ENCODE measurements around the gene TRIM7. TPM values are rescaled to one million over a fixed set of nuclear protein-coding genes. Genes with fewer than 3 reads are reported as not detected.
"Not testable (repeated sequence)": the region's sequence is repeated elsewhere in the genome, so short reads cannot be mapped to it uniquely, and the experiment has no call there.

Gene TRIM7
- total RNA-seq, 1 donor from 2014 or later: 6.4 TPM

DNA sequence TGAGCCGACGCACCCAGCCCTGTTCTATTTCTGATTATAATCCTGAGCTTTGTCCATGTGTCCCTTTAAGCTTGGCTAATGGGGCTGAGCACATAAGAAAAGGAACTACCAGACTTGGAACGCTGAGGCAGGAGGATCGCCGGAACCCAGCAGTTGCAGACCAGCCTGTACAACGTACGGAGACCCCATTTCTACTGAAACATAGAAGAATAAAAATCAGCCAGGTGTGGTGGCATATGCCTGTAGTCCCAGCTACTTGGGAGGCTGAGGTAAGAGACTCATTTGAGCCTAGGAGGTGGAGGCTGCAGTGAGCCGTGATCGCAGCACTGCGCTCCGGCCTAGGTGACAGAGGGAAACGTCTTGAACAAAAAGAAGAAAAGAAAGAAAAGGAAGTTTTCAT lies 22.3 kb downstream of the TRIM7 start:
- Histone ChIP-seq H3K9me3 (replicated peaks) (no peaks in the 10 kb centered on the region), H3K4me1 (peaks cover 25% of the 10 kb centered on the region), H3K27me3 (ENCODE audit: low read depth) (no peaks in the 10 kb centered on the region), H3K36me3 (no peaks in the 10 kb centered on the region), H3K4me3 (no peak overlapping the region), H3K27ac (replicated peaks) (peak overlapping the region; percentile 11)
- no peak for DNase-seq
- no peak for TF ChIP-seq CTCF (IDR thresholded peaks at IDR 0.05; ENCODE audit: borderline replicate concordance)
- intact Hi-C loops (cut with micrococcal nuclease): no loop called here

GRCh38 chr5:181181650-181182565 lies 23.1 kb downstream of the TRIM7 start:
- DNase-seq: peak; percentile 55
- Histone ChIP-seq H3K27ac (replicated peaks) (peak overlapping the region; percentile 11), H3K27me3 (ENCODE audit: low read depth) (peaks cover 7% of the 10 kb centered on the region), H3K4me3 (no peak overlapping the region), H3K9me3 (replicated peaks) (no peaks in the 10 kb centered on the region), H3K36me3 (no peaks in the 10 kb centered on the region), H3K4me1 (peaks cover 21% of the 10 kb centered on the region)
- peak; percentile 85 for TF ChIP-seq CTCF (IDR thresholded peaks at IDR 0.05; ENCODE audit: borderline replicate concordance)
- intact Hi-C loops (cut with micrococcal nuclease): no loop called here

DNA sequence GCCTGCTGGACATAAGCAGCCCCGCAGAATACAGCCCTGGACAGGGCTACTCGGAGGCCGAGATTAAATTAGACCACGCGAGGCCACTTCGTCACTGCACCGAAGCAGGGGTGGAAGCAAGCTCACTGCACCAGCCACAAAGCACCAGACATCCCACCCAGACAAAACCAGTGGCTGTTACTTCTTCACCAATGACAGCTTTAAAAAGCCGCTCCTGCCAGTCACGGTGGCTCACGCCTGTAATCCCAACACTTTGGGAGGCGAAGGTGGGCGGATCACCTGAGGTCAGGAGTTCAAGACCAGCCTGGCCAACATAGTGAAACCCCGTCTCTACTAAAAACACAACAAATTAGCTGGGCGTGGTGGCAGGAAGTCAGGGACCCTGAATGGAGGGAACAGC lies 27.4 kb downstream of the TRIM7 start:
- H3K36me3 ChIP-seq; H3K27ac ChIP-seq (replicated peaks); H3K4me3 ChIP-seq; H3K9me3 ChIP-seq (replicated peaks); intact Hi-C loops (cut with micrococcal nuclease); DNase-seq; H3K4me1 ChIP-seq: not testable (repeated sequence)
- H3K27me3 ChIP-seq (ENCODE audit: low read depth): peaks cover 51% of the 10 kb centered on the region

- Histone ChIP-seq H3K4me1 (peaks cover 5% of the 10 kb centered on the region), H3K4me3 (no peak overlapping the region), H3K36me3 (no peaks in the 10 kb centered on the region), H3K27ac (replicated peaks) (no peak overlapping the region), H3K27me3 (ENCODE audit: low read depth) (peaks cover 62% of the 10 kb centered on the region), H3K9me3 (replicated peaks) (no peaks in the 10 kb centered on the region)
- no peak for DNase-seq
- no peak for TF ChIP-seq CTCF (IDR thresholded peaks at IDR 0.05; ENCODE audit: borderline replicate concordance)
- intact Hi-C loops (cut with micrococcal nuclease): no loop called here
Observed at GRCh38 chr5:181176254-181176952, 28.6 kb downstream of the TRIM7 start.

GRCh38 chr5:181173420-181174342 lies 31.3 kb downstream of the TRIM7 start:
- TF ChIP-seq CTCF (IDR thresholded peaks at IDR 0.05; ENCODE audit: borderline replicate concordance): no peak
- Histone ChIP-seq H3K4me3 (peak overlapping the region; percentile 36), H3K4me1 (peaks cover 15% of the 10 kb centered on the region), H3K9me3 (replicated peaks) (no peaks in the 10 kb centered on the region), H3K27ac (replicated peaks) (peak overlapping the region; percentile 79), H3K36me3 (no peaks in the 10 kb centered on the region), H3K27me3 (ENCODE audit: low read depth) (peaks cover 89% of the 10 kb centered on the region)
- intact Hi-C loops (cut with micrococcal nuclease): no loop called here
- DNase-seq: no peak
